ENCODE data around the gene PPFIA2.

GRCh38 chr12:81208187-81208911 is 550.8 kb downstream of the PPFIA2 start:
- TF ChIP-seq ZNF8 (CRISPR knock-in tag; IDR thresholded peaks at IDR 0.05) (no peak), ZNF565 (CRISPR knock-in tag; conservative IDR thresholded peaks at IDR 0.05; ENCODE audit: low read depth) (no peak), ZFP30 (CRISPR knock-in tag; IDR thresholded peaks at IDR 0.05) (no peak), CSRNP3 (CRISPR knock-in tag; IDR thresholded peaks at IDR 0.05) (no peak), RARB (CRISPR knock-in tag; IDR thresholded peaks at IDR 0.05) (no peak), ISL1 (CRISPR knock-in tag; IDR thresholded peaks at IDR 0.05) (no peak), ARNTL (CRISPR knock-in tag; IDR thresholded peaks at IDR 0.05; ENCODE audit: borderline replicate concordance, low read depth) (no peak), ZNF70 (CRISPR knock-in tag; IDR thresholded peaks at IDR 0.05) (no peak), PATZ1 (CRISPR knock-in tag; IDR thresholded peaks at IDR 0.05; ENCODE audit: borderline replicate concordance) (no peak), SNAI2 (CRISPR knock-in tag; IDR thresholded peaks at IDR 0.05) (no peak)
